Activated effector memory CD4-positive, alpha-beta T cell treated with anti-CD3 and anti-CD28 coated beads, Interleukin-2, amount 50 U/mL, for 16 hours (primary cell): ENCODE results near the gene CPS1.

Experiments
- DNase-seq: peaks from one replicate; pipeline ENCODE4 v3.0.0-alpha.2; 2020

The CPS1 gene

DNA sequence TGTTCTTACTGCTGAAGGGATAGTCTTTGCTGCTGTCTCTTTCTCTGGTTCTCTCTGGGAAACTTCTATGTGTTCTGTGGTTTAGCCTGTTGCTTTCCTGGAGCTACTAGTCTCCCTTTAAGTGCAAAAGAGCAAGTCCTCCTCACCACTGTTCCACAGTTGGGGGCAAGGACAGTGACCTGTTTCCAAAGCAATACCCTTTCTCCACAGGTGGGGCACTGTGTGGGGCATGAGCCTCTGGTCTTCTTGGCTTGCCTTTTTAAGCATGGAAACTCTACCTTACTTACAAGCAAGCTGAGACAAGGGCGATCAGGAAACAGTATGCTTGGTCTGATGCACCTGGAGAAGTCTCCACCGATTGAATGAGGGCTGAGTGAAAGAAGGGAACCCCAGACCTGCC is 156.7 kb downstream of the CPS1 start:
- no peak for DNase-seq

DNA sequence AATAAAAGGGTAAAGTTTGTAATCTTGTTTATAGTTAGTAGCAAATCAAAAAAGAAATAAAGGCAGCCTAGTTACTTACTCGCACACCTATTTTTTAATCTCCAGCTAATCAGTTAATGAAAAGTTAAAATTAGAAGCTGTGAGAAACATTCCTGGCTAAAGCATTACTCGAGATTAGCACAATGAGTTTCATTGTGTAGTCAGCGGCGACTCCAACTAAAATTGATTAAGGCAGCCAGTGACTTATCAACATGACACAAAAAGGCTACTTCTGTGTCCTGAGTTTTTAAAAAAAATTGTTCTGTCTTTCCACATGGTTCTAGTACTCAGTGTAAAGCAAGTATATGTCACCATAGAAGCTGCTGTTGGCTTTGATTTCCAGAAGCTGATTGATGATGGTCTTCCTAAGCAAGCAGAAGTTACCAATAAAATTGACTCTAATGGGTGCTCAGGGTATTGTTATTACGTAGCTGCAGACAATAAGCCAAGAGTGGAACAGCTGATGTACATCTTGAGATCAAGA is 159.2 kb downstream of the CPS1 start:
- DNase-seq: no peak

DNA sequence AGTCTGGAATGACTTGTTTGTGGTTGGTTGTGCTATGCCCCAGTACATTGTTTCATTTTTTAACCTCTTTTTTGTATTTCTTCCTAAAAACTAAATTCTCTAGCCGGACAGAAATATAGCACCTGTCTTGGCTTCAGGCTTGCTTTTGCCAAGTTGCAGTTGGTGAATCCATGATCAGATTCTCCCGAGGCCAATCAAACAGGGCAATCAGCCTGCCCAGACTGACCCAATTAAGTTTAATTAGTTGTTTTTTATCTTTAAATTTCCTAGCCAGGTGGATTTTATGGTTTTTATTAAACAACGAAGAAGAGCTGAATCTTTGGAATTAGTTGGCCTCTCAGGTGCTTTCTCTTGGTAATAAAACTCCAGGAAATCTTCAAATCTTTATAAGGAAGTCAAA is 162.1 kb downstream of the CPS1 start:
- no peak for DNase-seq

DNA sequence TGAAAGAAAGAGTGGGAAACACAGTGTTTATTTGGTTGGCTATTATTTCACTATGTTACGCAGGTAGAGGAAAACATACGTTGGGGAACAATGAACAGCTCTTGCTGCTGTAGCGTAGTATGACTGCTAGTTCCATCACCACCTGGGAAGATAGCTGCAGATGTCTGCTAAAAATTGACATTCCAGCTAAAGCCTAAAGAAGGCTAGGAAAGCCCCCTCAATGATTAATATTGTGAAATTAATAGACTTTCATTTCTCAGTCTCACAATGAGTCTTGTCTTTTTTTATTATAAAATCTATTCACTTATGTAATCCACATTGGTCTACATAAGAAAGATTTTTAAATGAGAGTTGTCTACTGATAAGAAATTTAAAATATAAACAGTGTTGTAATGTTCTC is 165.7 kb downstream of the CPS1 start:
- DNase-seq: no peak

DNA sequence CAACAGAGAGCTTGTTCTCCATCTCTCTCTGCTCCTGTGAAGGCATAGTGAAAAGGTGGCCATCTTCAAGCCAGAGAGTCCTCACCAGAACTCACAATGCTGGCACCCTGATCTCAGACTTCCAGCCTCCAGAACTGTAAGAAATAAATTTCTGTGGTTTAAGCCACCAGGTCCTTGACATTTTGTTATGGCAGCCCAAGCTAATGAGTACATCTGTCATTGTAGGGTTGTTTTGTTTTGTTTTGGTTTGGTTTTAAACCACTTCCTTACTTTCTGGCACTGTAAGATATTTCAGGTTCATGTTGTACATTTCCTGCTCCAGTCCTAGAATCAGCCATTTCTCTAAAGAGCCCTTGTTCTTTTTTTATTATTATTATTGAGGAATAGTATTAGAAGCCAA is 171.2 kb downstream of the CPS1 start:
- no peak for DNase-seq
